ENCODE data around the gene LGSN. TPM values are rescaled to one million over a fixed set of nuclear protein-coding genes. Genes with fewer than 3 reads are reported as not detected.
A peak's percentile ranks its signal among the peaks of the same experiment; 100 is the strongest.

The LGSN gene
- total RNA-seq, 1 donor from 2014 or later, result not detected

DNA sequence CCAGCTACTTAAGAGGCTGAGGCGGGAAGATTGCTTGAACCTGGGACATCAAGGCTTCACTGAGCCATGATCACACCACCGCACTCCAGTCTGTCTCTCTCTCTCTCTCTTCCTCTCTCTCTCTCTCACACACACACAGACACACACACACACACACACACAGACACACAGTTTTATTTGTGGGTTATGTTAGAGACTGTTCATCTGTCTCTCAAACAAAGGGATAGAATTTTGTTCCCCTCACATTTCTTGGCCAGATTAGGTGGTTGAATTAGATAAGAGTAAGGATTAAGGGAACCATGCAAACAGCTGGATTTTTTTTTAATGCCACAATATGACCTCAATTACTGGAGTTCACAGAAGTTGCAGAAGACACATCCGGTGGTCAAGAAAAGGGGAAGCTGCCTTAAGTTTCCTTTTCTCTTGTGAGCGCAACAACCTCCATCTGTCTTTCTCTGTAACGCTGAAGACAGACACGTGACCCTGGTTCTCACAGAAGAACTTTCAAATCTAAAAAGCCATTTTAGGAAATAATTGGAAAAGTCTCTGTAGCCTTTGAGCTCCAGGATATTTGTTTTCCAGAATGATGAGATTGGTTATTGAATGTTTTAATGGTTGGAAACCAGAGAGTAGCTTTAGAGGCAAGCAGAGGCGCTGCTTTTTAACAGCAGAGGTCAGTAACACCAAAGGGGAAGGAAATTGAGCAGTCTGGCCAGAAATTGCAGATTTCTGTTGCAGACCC lies 32.9 kb upstream of the LGSN start:
- Mint-ChIP-seq H3K9me3 (peaks cover 3% of the 10 kb centered on the region), H3K4me3 (no peak overlapping the region), H3K4me1 (no peaks in the 10 kb centered on the region), H3K27ac (ENCODE audit: unreplicated experiment) (no peak overlapping the region), H3K27me3 (ENCODE audit: low read depth) (no peaks in the 10 kb centered on the region), H3K36me3 (ENCODE audit: low read depth) (no peaks in the 10 kb centered on the region)
- DNase-seq (ENCODE audit: low read depth, low spot score), result peak; percentile 10
- TF ChIP-seq, protein P1, sequence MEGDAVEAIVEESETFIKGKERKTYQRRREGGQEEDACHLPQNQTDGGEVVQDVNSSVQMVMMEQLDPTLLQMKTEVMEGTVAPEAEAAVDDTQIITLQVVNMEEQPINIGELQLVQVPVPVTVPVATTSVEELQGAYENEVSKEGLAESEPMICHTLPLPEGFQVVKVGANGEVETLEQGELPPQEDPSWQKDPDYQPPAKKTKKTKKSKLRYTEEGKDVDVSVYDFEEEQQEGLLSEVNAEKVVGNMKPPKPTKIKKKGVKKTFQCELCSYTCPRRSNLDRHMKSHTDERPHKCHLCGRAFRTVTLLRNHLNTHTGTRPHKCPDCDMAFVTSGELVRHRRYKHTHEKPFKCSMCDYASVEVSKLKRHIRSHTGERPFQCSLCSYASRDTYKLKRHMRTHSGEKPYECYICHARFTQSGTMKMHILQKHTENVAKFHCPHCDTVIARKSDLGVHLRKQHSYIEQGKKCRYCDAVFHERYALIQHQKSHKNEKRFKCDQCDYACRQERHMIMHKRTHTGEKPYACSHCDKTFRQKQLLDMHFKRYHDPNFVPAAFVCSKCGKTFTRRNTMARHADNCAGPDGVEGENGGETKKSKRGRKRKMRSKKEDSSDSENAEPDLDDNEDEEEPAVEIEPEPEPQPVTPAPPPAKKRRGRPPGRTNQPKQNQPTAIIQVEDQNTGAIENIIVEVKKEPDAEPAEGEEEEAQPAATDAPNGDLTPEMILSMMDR (conservative IDR thresholded peaks at IDR 0.05), result peak; percentile 72

DNA sequence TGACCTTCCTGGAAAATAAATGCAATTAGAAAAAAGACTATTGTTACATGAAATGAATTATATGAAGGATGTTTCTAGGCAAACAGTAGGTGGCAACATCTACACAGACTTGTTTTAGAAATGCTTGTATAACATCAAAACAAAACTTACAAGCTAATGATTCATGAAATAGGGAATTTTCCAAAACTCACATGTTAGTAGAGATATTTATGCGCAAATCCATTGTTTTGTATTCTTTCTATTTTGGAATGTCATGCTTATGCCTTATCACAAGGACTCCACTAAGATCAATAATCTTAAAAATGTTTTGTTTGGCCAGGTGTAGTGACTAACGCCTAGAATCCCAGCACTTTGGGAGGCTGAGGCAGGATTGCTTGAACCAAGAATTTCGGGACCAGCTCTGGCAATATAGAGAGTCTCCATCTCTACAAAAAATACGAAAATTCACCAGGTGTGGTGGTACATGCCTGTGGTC lies 32.3 kb upstream of the LGSN start:
- no peak overlapping the region for H3K27ac Mint-ChIP-seq (ENCODE audit: unreplicated experiment)
- no peaks in the 10 kb centered on the region for H3K36me3 Mint-ChIP-seq (ENCODE audit: low read depth)
- TF ChIP-seq, protein P1 (conservative IDR thresholded peaks at IDR 0.05), result peak; percentile 59
- DNase-seq (ENCODE audit: low read depth, low spot score), result no peak
- H3K4me3 Mint-ChIP-seq, result no peak overlapping the region
- H3K9me3 Mint-ChIP-seq, result peaks cover 3% of the 10 kb centered on the region
- H3K4me1 Mint-ChIP-seq, result no peaks in the 10 kb centered on the region
- no peaks in the 10 kb centered on the region for H3K27me3 Mint-ChIP-seq (ENCODE audit: low read depth)

DNA sequence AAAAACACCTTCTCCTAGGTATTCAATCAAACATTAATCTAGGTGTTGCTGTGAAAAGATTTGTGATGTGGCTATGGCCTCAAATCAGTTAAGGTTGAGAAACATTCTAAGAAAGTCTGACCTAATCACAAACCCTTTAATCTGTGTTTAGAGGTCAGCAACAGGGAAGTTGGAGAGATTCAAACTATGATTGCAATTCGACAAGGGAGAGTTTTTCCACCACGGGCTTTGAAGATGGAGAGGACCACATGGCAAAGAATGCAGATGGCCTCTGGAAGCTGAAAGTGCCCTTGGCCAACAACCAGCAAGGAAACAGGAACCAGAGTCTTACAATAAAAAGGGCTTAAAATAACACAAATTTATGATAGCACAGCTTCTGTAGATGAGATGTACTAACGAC lies 29.6 kb upstream of the LGSN start:
- H3K36me3 Mint-ChIP-seq (ENCODE audit: low read depth), result no peaks in the 10 kb centered on the region
- no peak overlapping the region for H3K4me3 Mint-ChIP-seq
- H3K27ac Mint-ChIP-seq (ENCODE audit: unreplicated experiment), result no peak overlapping the region
- TF ChIP-seq, protein P1 (conservative IDR thresholded peaks at IDR 0.05), result no peak
- H3K9me3 Mint-ChIP-seq, result peaks cover 5% of the 10 kb centered on the region
- no peaks in the 10 kb centered on the region for H3K4me1 Mint-ChIP-seq
- DNase-seq (ENCODE audit: low read depth, low spot score), result no peak
- H3K27me3 Mint-ChIP-seq (ENCODE audit: low read depth), result no peaks in the 10 kb centered on the region

DNA sequence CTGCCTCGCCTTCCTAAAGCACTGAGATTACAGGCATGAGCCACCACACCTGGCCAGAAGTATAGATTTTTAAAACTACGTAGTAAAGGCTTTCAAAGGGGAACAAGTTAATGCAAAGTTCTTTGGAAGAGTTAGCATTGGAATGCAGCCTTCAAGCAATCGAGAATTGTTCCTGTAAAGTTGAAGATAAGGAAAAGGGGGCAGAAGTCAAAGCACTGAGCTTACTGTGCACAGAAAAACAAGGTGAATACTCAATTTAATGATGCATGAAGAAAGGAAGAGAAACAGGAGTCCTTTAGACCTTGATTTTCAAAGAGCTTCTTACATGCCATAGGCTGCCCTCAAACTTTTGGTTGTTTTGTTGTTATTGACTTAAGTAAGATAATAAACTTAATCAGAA lies 29.1 kb upstream of the LGSN start:
- H3K36me3 Mint-ChIP-seq (ENCODE audit: low read depth), result no peaks in the 10 kb centered on the region
- H3K27me3 Mint-ChIP-seq (ENCODE audit: low read depth), result no peaks in the 10 kb centered on the region
- peaks cover 5% of the 10 kb centered on the region for H3K9me3 Mint-ChIP-seq
- no peaks in the 10 kb centered on the region for H3K4me1 Mint-ChIP-seq
- DNase-seq (ENCODE audit: low read depth, low spot score), result no peak
- H3K27ac Mint-ChIP-seq (ENCODE audit: unreplicated experiment), result no peak overlapping the region
- no peak overlapping the region for H3K4me3 Mint-ChIP-seq
- TF ChIP-seq, protein P1 (conservative IDR thresholded peaks at IDR 0.05), result no peak

DNA sequence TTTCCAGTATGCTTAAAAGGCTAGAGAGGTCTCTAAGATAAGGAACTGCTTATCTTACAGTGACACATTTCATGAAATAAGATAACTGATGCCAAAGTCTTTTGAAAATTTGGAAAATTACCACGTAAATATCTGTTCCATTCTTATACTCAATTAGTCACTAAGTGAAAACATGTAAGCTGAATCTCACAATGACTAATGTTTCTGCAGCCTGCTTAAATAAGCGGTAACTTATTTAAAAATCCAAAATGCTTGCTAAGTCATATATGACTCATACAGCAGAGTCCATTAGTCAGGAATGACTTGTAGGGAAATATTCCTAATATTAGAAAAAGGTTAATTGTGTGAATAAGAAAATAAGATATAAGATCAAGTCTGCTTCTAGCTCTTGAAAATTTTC lies 27.8 kb upstream of the LGSN start:
- DNase-seq (ENCODE audit: low read depth, low spot score), result no peak
- no peak overlapping the region for H3K27ac Mint-ChIP-seq (ENCODE audit: unreplicated experiment)

More for the DNA sequence above, 27.8 kb upstream of the LGSN start:
- peaks cover 5% of the 10 kb centered on the region for H3K9me3 Mint-ChIP-seq
- H3K4me1 Mint-ChIP-seq, result no peaks in the 10 kb centered on the region
- no peaks in the 10 kb centered on the region for H3K36me3 Mint-ChIP-seq (ENCODE audit: low read depth)
- TF ChIP-seq, protein P1 (conservative IDR thresholded peaks at IDR 0.05), result no peak
- no peak overlapping the region for H3K4me3 Mint-ChIP-seq
- H3K27me3 Mint-ChIP-seq (ENCODE audit: low read depth), result no peaks in the 10 kb centered on the region
